ENCODE results near the gene TGFBR3. TPM values are rescaled to one million over a fixed set of nuclear protein-coding genes. Genes with fewer than 3 reads are reported as not detected.
A peak's percentile ranks its signal among the peaks of the same experiment; 100 is the strongest.

TGFBR3 gene
- total and polyA plus RNA-seq, 7 donors: 5.1 to 24.5 (median 8.9) TPM

DNA sequence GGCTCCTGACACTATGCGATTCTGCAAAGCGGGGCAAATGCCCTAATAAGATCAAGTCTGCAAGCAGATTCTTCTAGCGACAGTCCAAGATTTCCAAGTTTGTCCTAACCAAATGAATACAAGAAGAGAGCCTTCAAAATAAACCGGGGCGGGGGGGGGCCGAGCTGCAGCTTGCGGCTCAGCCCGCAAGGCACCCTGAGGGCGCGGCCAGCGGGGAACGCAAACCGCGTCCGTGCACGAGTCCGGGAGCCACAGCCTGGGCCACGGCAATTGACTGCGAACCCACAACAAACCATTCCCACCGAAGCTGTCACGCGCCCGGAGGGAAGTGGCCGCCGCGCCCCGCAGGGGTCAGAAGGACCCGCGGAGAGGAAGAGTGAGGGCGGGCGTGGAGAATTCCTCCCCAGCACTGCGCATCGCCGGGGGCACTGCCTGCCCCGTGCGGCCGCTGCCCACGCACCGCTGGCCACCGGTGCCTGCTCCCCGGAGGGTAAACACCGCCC is 687 bp downstream of the TGFBR3 start:
- H3K4me3 ChIP-seq: peak overlapping the region; percentile 77
- H3K9me3 ChIP-seq: no peaks in the 10 kb centered on the region
- WGBS, 3 donors: 0 to 1% (median 1%) methylated on average over 19 to 42 of the region's 42 CpGs
- H3K27ac ChIP-seq: peak overlapping the region; percentile 84
- intact Hi-C loops (cut with DNase I): loop anchor here in 1 of 2 donors (5.0 kb wide), 1 partner anchor 38 kb away; no protein-coding TSS in a partner anchor
- DNase-seq: peak; percentile 40 to 68
- H3K27me3 ChIP-seq (ENCODE audit: insufficient read depth in 3 of 3, low read length in 2 of 3): no peaks in the 10 kb centered on the region
- TF ChIP-seq CTCF (IDR thresholded peaks at IDR 0.05): no peak
- H3K4me1 ChIP-seq: peaks cover 20% of the 10 kb centered on the region
- H3K36me3 ChIP-seq (ENCODE audit: insufficient read depth in 1 of 2, low read depth in 1 of 2): no peaks in the 10 kb centered on the region
- ATAC-seq: peak; percentile 31 to 60 (median 42)

- 5 to 8% (median 6%) methylated on average over 22 of the region's 22 CpGs for WGBS, 3 donors
- intact Hi-C loops (cut with DNase I): loop anchor here in 1 of 2 donors (5.0 kb wide), 1 partner anchor 37 kb away; no protein-coding TSS in a partner anchor
Observed at GRCh38 chr1:91884459-91885212, 1.3 kb downstream of the TGFBR3 start.

GRCh38 chr1:91883470-91883869 is 2.5 kb downstream of the TGFBR3 start:
- Histone ChIP-seq H3K4me3 (peak overlapping the region; percentile 77), H3K4me1 (peaks cover 20% of the 10 kb centered on the region), H3K9me3 (no peaks in the 10 kb centered on the region), H3K27ac (no peak overlapping the region), H3K36me3 (ENCODE audit: insufficient read depth in 1 of 2, low read depth in 1 of 2) (no peaks in the 10 kb centered on the region), H3K27me3 (ENCODE audit: insufficient read depth in 3 of 3, low read length in 2 of 3) (no peaks in the 10 kb centered on the region)
- intact Hi-C loops (cut with DNase I): no loop called here
- TF ChIP-seq CTCF (IDR thresholded peaks at IDR 0.05): peak; percentile 38
- WGBS, 3 donors: 11 to 18% (median 11%) methylated on average over 6 of the region's 6 CpGs
- no peak for ATAC-seq
- no peak for DNase-seq

More at GRCh38 chr1:91884459-91885212, 1.3 kb downstream of the TGFBR3 start:
- Histone ChIP-seq H3K36me3 (ENCODE audit: insufficient read depth in 1 of 2, low read depth in 1 of 2) (no peaks in the 10 kb centered on the region), H3K9me3 (no peaks in the 10 kb centered on the region), H3K4me3 (peak overlapping the region; percentile 77), H3K27ac (peak overlapping the region; percentile 84), H3K4me1 (peaks cover 20% of the 10 kb centered on the region), H3K27me3 (ENCODE audit: insufficient read depth in 3 of 3, low read length in 2 of 3) (no peaks in the 10 kb centered on the region)
- DNase-seq (peak; percentile 27 to 64), ATAC-seq (peak in 3 of 4 donors; percentile 47 to 60 (median 57))
- no peak for TF ChIP-seq CTCF (IDR thresholded peaks at IDR 0.05)

DNA sequence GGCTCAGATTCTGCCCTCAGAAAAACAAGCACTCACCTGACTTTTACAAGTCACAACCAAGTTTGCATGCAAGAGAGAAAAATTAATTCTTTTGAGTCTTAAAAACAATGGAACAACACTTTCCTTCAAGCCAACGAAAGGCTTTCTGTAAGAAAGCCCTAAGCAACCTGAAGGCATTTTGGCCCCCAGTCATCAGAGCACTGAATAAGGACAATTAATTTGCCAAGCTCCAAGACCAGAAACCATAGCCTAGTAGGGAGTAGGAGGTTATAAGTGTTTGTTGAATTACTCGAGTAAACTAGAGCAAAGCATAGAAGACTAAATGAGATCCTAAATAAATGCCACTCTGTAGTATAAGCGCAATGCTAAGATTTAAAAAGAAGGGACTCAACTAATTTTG is 4.7 kb downstream of the TGFBR3 start:
- DNase-seq: no peak
- Histone ChIP-seq H3K27ac (no peak overlapping the region), H3K9me3 (no peaks in the 10 kb centered on the region), H3K27me3 (ENCODE audit: insufficient read depth in 3 of 3, low read length in 2 of 3) (no peaks in the 10 kb centered on the region), H3K4me3 (no peak overlapping the region), H3K4me1 (peaks cover 27% of the 10 kb centered on the region), H3K36me3 (ENCODE audit: insufficient read depth in 1 of 2, low read depth in 1 of 2) (no peaks in the 10 kb centered on the region)
- intact Hi-C loops (cut with DNase I): no loop called here
- ATAC-seq: no peak
- no peak for TF ChIP-seq CTCF (IDR thresholded peaks at IDR 0.05)
- WGBS, 3 donors: 70 to 81% (median 71%) methylated on average over 3 of the region's 3 CpGs

Measured in psoas muscle (tissue), 8 donors.